Hematopoietic multipotent progenitor cell (in vitro differentiated cells): ENCODE data around the gene RBM3. TPM values are rescaled to one million over a fixed set of nuclear protein-coding genes. Genes with fewer than 3 reads are reported as not detected.
A peak's percentile ranks its signal among the peaks of the same experiment; 100 is the strongest.

Source experiments
- DNase-seq, 3 donors: peaks; one replicate each; pipeline ENCODE4 v3.0.0-alpha.2; 2011 to 2015; ENCODE audit warnings: low read depth in 2 of 3, low spot score in 2 of 3
- small RNA-seq: library from RNA; depleted of rRNA; stranded (forward); fragments of <200 nt; gene quantifications from one replicate; pipeline ENCODE3, GENCODE V24; 2012
- total RNA-seq: library from RNA; depleted of rRNA; stranded (reverse); fragments of >200 nt; gene quantifications from one replicate; pipeline ENCODE4 v1.2.3, GENCODE V29; 2012

RBM3 gene
- total RNA-seq, 1 donor, result 238 TPM

GRCh38 chrX:48613502-48614160, 39.3 kb downstream of the RBM3 start:
- no peak for DNase-seq

GRCh38 chrX:48616576-48616975, 42.3 kb downstream of the RBM3 start:
- DNase-seq, result no peak

GRCh38 chrX:48617542-48618340, 43.5 kb downstream of the RBM3 start:
- peak in 2 of 3 donors; percentile 59 to 80 for DNase-seq

GRCh38 chrX:48626401-48627298, 52.4 kb downstream of the RBM3 start:
- no peak for DNase-seq

Small RNA genes lying within 50 kb of the gene (small RNA-seq; reads per million reads assigned to genes)
- not detected for gene MRPL32P1

Other genes with a start within 250 kb of the RBM3 start
- gene SSX3, start 217.8 kb upstream of the RBM3 start, total RNA-seq, result not detected
- not detected for gene SSX4, start 190.9 kb upstream of the RBM3 start, total RNA-seq
- not detected for gene SSX4B, start 162.5 kb upstream of the RBM3 start, total RNA-seq
- 76.7 TPM for gene SLC38A5, start 104.2 kb upstream of the RBM3 start, total RNA-seq
- gene FTSJ1, start 98.3 kb upstream of the RBM3 start, total RNA-seq, result 69.2 TPM
- 21.0 TPM for gene PORCN, start 65.5 kb upstream of the RBM3 start, total RNA-seq
- gene EBP, start 52.7 kb upstream of the RBM3 start, total RNA-seq, result 171 TPM
- 19.7 TPM for gene TBC1D25, start 34.8 kb upstream of the RBM3 start, total RNA-seq
- 235 TPM for gene WDR13, start 23.0 kb downstream of the RBM3 start, total RNA-seq
- gene WAS, start 109.3 kb downstream of the RBM3 start, total RNA-seq, result 52.0 TPM
- 17.0 TPM for gene SUV39H1, start 122.2 kb downstream of the RBM3 start, total RNA-seq
- 0.27 TPM for gene GLOD5, start 187.3 kb downstream of the RBM3 start, total RNA-seq
- gene GATA1, start 212.1 kb downstream of the RBM3 start, total RNA-seq, result 32.6 TPM
- 133 TPM for gene HDAC6, start 227.6 kb downstream of the RBM3 start, total RNA-seq